ENCODE results near the gene USH2A.

Gene USH2A

GRCh38 chr1:216119600-216119999 lies 303.6 kb downstream of the USH2A start:
- no peak for DNase-seq

GRCh38 chr1:216114180-216114579 lies 309.1 kb downstream of the USH2A start:
- no peak for DNase-seq

- DNase-seq = no peak
These were observed 310.1 kb downstream of the USH2A start for GRCh38 chr1:216113181-216113580.

- DNase-seq = no peak
These were observed 311.4 kb downstream of the USH2A start for GRCh38 chr1:216111842-216112241.

- DNase-seq = no peak
These were observed 327.8 kb downstream of the USH2A start for GRCh38 chr1:216095400-216095799.

GRCh38 chr1:216090556-216090955 lies 332.7 kb downstream of the USH2A start:
- no peak for DNase-seq

- no peak for DNase-seq
These were observed 336.6 kb downstream of the USH2A start for GRCh38 chr1:216086678-216087077.

GRCh38 chr1:216081445-216081844 lies 341.8 kb downstream of the USH2A start:
- no peak for DNase-seq

- no peak for DNase-seq
These were observed 346.5 kb downstream of the USH2A start for GRCh38 chr1:216076751-216077150.

GRCh38 chr1:216075339-216075738 lies 347.9 kb downstream of the USH2A start:
- DNase-seq = no peak

GRCh38 chr1:216073793-216074595 lies 349.3 kb downstream of the USH2A start:
- DNase-seq = no peak

GRCh38 chr1:216071262-216071661 lies 352.0 kb downstream of the USH2A start:
- DNase-seq = no peak

- no peak for DNase-seq
These were observed 358.6 kb downstream of the USH2A start for GRCh38 chr1:216064643-216065042.

GRCh38 chr1:216057947-216058346 lies 365.3 kb downstream of the USH2A start:
- no peak for DNase-seq

GRCh38 chr1:216057063-216057462 lies 366.2 kb downstream of the USH2A start:
- no peak for DNase-seq

GRCh38 chr1:216055004-216055403 lies 368.2 kb downstream of the USH2A start:
- DNase-seq = no peak

GRCh38 chr1:216054600-216054999 lies 368.6 kb downstream of the USH2A start:
- DNase-seq = no peak

- no peak for DNase-seq
These were observed 372.2 kb downstream of the USH2A start for GRCh38 chr1:216051071-216051470.

- DNase-seq = no peak
These were observed 373.4 kb downstream of the USH2A start for GRCh38 chr1:216049741-216050430.

- DNase-seq = no peak
These were observed 375.3 kb downstream of the USH2A start for GRCh38 chr1:216047811-216048572.

- no peak for DNase-seq
These were observed 376.9 kb downstream of the USH2A start for GRCh38 chr1:216046336-216046735.

- DNase-seq = no peak
These were observed 377.8 kb downstream of the USH2A start for GRCh38 chr1:216045400-216045799.

- DNase-seq = no peak
These were observed 378.7 kb downstream of the USH2A start for GRCh38 chr1:216044538-216044937.

- DNase-seq = no peak
These were observed 388.7 kb downstream of the USH2A start for GRCh38 chr1:216034506-216034905.
